Medulla oblongata (tissue), 1 donor: ENCODE results near the gene TRERF1.

ENCODE experiments used
- DNase-seq: peaks from one replicate; pipeline ENCODE4 v3.0.0-alpha.2; 2015; ENCODE audit errors: extremely low spot score

TRERF1 gene

DNA sequence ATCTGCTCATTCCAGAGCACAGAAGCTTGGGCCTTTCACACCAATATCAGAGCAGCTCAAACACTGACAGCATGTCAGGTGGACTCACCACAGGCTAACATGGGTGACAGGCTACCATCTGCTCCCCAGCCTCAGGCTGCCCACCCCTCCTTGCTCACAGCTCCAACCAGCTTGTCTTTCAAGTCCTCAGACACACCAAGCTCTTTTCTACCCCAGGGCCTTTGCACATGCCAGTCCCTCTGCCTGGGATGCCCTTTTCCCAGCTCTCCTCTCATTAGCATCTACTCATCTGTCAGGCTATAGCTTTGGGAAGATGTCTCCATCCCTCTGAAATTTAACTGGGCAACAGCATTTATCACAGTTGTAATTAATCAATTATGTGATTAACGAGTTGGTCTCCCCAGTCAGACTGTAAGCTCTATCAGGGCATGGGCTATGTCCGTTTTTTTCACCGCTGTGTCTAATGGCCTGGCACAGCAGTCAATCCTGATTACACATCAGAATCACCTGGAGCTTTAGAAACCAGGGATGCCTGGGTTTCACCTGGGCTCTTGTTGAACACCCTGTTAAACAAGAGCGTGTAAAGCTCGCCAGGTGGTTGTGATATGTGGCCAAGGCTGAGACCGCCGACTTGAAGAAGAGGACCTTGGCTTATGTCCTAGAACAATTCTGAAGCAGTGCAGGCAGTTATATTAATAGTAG, 145.1 kb downstream of the TRERF1 start:
- DNase-seq = no peak

DNA sequence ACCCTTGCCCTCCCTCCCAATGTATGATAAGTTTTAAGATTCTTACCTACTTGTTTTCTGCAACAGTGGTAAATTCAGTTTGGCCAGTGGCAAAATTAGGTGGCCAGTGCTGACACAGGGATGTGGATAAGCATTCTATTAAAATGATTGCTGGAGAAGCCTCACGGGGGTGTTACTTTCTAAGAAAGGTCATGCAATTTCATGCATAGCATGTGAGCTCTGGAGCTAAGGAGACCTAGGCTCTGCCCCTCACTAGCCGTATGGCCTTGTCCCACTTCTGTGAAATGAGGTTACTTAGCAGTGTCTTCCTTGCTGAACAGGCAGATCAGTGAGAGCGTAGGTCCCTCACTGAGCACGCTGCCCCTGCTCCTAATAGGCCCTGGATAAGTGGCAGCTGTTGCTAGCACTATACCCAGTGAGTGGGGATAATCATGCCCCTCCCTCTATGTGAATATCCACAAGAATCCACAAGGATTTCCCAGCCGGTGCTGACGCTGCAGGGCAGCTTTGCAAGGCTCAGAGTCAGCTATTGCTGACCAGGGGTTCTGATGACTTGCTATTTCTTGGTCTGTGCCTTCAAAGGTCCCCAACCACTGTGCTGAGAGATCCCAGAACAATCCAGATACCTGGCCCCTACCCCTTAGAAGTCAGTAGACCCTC, 147.5 kb downstream of the TRERF1 start:
- DNase-seq = no peak

DNA sequence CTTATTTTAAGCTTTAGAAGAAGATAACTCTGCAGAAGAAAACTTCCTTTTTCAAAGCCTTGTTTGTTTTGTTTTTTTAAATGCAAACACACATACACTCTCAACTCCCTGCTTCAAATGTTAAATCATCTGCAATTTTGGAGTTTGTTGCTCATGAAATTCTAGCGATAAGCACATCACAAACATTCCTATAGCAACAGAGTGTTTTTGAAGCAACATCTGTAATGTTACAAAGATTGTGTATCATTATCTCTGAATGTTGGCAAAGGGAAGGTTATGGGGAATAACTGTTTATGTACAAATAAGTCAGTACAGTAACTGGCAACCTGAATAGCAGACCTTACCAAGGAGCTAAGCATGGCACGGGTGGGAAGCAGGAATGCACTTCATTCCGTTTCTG, 149.3 kb downstream of the TRERF1 start:
- no peak for DNase-seq

DNA sequence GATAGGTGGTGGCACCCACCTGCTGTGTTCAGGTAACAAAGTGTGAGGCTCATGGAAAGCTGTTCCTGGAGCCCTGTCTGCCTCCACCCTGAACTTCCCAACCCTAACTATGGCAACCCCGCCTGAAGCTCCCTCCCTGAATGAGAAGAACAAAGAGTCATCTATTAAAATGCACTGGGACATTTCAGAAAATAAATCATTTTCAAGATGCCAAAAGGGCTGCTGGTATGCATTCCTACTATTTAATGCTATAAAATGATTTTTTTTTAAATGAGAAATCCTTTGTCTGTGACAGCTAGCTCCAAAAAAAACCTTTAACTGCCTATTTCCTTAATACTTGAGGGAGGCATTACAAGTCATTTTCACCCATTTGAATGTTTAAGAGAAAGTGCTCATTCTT, 149.7 kb downstream of the TRERF1 start:
- no peak for DNase-seq

DNA sequence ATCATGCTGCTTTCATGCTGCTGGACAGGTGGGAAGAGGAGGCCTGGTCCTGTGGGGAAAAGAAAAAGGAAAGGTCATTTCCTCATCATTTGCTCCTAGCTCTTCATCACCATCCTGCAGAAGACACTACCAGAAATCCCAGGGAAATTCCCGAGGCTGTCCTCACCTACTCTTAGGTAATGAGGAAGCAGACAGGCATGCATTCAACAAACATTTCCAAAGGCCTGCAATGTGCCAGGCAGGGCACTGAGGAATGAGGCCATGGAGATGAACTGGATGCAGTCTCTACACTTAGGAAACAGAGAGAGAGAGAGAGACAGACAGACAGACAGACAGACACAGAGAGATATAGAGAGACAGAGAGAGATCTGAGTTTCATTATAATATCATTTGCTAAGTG, 151.0 kb downstream of the TRERF1 start:
- DNase-seq = no peak

DNA sequence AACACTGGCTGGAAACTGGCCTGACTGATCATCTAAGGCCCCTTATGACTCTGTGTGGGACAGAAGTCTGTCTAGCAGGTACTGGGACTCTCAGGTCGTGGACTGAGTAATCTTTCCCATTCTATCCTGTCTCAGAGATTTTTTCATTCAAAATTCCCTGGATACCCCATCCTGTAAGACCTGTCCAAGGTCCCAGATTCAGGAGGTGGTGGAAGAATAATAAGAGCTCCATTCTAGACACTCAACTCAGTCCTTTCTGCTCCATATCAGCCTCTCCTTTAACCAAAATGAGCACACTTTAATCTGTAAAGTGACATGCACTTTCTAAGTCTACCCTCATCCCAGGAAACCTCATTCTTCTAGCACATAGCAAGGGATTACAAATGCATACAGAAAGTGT, 151.5 kb downstream of the TRERF1 start:
- no peak for DNase-seq

DNA sequence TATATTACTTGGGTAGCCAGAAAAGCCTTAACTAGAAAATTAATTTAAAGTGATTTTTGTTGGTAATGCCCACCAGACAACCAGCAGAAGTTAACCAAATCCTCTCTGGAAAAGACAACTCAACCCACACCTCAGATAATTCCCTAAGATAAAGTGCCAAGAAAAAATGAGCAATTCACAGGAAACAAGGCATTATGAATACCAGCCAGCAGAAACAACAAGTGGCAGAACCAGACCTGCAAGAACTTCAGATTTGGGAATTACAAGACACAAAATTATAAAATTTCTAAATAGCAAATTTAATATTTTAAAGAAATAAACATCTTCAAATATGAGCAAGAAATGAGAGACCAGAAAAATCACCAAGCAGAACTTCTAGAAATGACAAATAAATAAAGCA, 154.1 kb downstream of the TRERF1 start:
- no peak for DNase-seq

DNA sequence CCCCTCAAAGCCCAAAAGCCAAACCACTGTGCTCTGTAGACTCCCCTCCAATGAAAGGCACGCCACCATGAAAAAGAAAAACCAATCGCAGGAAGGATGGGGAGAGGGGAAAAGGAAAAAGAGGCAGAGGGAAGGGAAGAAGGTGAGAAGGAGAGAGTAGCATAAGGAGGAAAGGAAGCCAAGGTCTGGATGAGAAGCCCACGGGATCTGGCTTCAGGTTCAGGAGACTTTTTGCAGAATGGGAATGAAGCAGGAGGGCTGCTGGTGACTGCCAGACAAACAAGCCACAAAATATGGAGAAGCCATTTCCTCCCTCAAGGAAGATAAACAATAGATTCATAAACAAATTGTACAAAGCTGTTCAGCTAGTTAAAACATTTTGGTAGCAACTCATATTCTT, 155.1 kb downstream of the TRERF1 start:
- no peak for DNase-seq

DNA sequence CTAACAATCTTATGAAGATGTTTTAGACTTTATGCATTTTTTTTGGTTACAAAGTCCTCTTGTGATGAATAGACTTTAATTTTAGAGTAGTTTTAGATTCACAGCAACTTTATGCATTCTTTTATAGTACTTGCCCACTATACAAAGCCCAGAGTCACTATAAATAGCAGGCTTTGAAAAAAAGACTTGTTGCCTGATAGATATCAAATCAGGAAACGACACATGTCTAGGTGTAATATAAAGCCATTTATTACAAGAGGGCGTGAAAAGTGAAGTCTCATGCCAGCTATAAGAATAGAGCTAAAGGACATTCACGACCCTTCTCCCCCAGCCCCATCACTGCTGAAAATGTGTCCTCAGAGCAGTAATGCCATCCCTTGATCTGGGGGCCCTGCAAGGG, 156.0 kb downstream of the TRERF1 start:
- no peak for DNase-seq

DNA sequence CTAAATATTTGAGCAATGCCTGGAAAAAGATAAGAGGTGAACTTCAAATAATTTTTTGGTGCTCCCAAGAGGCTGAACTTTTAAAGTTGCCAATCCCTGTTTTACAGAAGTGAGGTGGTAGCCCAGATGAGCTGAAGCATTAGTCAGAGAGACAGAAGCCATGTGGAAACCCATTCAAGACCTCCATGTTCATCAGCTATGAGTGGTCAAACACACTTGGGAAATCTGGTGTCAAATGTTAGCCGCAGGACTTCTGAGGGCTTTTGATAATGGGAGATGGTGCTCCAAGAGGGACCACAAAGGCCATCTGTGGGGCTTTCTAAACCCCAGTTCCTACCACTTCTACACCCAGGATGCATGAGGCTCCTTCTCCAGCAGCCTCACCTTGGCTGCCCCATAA, 156.5 kb downstream of the TRERF1 start:
- DNase-seq = no peak

DNA sequence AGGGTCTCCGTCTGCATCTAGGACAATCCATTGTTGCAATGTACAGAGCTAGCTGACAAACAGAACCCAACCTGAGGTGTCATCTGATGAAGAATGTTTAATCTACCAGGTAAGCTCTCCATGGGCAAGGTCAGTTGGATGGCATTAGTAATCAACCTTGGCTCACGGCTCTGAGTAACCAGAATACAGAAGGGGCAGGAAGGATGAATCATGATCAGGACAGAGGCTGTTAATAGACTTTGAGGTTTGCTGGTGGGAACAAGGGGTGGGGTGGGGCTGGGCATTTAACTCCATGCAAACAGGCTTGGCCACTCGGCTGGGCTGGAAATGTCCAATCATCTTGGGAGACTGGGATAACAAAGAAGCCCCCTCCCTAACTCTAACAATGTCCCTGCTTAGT, 157.0 kb downstream of the TRERF1 start:
- DNase-seq = no peak

DNA sequence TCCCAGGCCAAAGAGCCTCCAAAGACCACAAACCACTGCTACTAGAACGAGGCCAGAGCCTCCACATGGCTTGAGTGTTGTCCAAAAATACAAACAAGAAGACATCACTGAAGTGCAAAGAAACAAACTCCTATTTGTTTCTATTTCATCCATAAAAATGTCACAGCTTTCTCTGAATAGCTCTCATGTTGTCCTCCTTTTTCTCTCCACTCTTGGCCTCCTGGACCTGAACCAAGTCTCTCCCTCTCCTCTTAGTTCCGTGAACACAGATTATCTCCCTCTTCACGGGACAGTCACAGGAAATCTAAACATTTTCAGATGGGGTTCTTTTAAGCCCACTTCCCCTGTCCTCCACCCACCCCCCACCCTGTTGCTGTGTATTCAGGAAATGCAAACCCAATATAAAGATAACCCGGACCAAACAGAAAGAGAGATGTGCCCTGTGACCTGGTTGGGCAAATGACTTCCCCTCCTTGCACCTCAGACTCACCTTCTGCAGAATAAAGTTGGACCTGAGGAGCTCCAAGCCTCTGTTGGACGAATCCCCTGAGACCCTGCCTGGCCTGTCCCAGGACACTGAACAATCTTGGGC, 158.2 kb downstream of the TRERF1 start:
- no peak for DNase-seq

DNA sequence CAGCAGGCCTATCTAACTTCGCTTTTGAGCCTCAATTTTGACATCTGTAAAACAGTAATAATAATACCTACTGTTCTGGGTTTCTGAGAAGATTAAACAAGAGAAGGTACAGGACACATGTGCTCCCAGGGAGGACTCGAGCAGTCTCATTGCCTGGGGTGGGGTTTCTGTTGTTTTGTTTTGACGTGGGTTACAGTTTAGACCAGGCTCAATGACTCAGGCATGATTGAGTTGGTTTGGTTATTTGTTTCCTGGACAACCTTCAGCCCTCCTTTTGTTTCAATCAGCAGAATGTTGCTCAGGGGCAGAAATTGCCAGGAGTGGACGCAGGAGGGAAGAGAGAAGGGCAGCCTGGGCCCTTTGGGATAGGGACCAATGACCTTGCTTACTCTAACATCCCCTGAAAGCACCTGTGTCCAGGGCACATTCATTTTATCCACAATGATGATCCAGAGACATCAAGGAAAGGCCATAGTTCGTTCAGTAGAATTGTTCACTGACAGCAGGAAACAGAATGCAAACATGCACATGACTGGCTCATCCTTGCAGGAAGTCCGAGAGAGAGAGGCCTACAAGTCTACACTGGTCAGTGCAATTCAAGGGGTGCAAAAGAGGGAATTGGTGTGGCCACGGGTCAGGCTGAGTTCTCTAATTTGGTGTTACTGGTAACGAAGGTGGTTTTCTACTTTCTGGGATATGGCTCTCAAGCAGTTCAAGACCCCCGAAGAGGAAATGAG, 159.6 kb downstream of the TRERF1 start:
- no peak for DNase-seq

DNA sequence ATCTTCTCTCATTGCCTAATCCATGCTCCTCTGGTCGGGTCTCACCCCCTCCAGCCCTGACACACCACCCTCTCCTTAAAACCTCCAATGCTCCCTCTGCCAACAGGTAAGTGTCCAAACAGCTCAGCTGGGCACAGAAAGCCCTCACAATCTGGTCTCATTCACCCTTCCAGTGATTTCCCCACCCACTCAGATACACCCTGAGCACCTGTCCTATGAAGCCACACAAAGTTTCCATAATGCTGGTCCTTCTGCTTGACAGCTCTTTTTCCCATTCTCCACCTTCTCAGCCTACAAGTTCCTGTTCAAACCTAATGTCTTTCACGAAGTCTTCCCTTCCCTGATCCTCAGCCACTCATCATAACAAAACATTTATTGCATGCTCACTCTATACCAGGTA, 164.0 kb downstream of the TRERF1 start:
- DNase-seq = no peak

DNA sequence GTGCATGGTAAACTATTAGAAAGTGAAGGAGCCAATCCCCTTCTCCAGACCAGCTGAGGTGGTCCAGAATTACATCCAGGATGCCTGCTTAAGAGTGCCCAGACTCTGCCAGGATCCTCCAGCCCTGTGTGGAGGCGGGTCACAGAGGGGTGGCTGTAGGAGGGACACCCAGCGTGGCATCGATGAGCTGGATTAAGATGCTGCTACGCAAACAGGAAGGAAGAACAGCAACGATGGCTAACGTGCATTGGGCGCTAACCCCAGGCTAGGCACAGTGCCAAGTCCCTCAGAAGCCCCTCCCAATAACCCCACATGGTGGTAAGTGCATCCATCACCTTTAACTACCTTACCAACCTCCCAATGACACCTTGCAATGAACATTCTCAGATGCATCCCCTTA, 170.2 kb downstream of the TRERF1 start:
- DNase-seq = no peak

DNA sequence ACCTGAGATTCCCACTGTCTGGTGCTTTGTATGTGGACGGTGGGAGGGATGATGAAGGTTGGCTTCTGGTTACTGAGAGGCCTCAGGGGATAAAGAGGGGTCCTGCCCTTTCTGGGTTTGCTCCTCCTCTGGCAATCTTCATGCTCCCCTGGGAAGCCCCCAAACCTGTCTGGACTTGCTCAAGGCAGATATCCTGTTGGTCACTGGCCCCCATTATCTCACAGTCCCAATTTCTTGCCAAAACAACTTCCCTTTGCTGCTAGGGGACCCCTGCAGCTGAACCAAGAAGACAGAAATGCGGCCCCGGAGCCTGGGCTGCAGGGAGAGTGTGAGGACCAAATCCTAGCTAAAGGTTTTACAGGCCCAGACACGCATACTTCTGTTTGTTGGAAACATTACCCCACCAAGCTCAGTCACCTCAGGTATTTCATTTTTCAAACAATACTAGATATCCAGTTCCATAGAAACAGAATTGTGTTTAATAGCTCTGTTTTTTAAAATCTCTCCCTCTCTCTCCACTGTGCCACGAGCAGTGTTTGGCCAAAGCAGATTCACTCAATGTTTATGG, 170.7 kb downstream of the TRERF1 start:
- no peak for DNase-seq

DNA sequence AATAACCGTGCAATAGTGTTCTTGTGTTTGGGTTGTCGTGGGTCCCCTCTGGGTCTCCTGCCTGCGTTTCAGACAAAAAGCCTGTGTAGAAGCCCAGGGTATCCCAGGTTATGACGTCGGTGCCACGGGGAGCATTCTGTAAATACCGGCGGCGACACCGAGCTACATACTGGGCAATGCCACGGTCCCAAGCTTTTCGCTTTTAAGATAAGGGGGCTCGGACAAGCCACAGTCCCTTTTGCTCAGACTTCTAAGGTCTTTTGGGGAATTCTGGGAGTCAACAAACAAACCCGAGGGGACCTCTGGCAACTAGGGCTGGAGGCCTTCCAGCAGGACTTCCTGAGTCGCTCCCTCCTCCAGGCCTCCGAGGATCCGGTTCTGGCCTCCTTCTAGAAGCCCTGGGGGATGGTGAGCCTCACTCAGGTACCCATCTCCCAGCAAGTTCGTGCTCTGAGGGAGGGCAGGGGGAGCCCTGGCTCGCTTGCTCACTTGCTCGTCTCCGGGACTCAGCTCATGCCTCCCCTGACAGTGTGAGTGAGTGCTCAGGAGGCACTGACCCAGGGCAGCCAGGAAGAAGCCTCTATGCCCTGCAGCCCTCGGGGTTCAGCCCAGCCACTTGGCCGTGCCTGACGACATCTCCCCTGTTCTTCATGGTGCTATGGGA, 171.6 kb downstream of the TRERF1 start:
- no peak for DNase-seq

DNA sequence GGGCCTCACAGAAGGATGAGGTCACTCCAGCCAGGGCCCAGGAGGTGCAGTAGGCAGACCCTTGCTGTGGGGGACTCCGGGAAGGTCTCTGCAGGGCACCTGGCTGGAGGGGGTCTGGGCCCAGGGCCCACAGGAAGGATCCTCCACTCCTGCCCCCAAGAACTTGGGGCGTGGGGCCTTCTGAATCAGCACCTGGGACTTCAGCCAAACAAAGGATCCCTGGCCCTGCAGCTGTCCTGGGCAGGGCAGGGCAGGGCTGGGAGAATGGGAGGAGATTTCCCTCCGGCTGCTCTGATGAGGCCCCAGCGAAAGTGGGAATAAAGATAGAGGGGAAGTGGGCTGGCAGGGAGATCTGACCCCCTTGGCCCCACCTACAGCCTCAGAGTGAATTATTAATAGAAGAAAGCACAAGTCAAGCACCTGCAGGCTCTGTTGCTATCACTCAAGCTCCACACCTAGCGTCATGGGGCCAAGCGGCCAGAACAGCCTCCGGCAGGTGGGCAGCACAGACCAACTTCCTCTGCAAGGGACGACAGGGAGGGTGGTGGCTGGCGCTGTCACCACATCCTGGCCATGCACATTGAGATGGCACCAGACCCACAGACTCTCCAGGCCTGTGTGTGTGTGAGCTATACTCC, 172.5 kb downstream of the TRERF1 start:
- DNase-seq = no peak

DNA sequence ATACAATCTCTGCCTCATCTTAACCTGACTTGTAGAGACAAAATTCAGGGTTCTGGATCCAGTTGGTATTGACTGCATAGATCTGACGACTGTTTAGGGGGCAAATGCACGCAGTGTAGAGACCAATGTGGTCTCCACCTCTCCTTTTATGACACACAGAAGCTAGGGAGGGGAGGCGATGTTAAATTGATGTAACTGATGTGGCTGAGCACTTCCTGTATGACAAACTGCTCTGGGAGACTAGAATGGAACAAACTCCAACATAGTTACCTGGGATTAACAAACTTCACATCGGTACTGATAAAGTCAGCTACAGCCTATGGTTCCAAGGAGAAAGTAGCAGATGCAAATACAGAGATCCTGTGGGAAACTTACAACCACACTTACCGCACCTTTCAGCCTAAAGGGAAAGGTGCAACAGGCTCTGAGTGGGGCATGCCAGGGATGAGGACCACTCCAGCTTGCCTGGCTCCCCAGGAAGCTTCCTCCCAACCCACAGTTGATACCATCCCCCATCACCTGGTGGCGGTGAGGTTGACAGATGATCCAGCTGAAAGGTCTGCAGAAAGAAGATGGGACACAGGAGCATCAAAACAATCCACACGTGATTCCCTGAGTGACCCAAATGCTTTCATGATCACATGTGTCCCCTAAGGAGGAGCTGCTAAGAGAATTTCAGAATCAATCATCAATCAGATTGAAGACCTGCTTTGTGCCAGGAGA, 173.4 kb downstream of the TRERF1 start:
- no peak for DNase-seq

DNA sequence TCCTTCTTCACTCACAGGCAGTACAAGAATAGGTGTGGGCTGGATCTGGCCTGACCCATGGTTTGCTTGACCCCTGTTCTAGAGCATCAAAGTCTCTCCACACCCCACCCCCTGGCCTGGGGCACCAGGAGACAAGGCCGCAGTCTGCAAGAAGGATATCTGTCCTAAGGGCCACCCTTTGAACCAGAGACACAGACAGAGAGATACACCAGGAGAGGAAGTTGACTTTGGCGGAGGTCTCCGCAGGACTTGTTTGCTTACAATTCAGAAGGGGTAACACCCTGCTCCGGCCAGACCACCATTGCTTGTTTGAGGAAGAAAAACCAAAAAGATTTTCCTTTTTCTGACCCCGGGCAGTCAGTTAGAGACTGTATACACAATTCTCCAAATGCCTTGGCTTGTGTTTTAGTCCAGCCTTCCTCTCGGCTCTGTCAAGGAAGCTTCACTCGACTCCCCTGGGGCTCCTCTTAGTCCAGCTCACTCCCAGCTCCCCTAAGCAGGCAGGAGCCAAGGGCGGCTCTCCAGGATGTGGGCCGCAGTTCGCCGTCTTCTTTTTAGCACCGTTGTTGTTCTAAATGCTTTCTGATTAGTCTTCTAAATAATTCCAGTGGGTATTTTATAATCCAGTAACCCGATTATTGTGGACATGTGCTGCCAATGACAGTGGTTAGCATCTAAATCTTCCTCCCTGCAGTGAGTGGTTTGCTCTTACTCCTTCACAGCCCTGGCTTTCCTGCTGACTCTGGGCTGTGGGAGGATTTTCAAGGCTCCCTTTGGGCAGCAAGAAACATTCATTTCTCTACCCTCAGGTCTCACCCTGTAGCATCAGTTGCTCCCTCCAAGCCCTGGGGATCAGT, 175.5 kb downstream of the TRERF1 start:
- DNase-seq = no peak
